ENCODE results near the gene INPP4A.

INPP4A gene

DNA sequence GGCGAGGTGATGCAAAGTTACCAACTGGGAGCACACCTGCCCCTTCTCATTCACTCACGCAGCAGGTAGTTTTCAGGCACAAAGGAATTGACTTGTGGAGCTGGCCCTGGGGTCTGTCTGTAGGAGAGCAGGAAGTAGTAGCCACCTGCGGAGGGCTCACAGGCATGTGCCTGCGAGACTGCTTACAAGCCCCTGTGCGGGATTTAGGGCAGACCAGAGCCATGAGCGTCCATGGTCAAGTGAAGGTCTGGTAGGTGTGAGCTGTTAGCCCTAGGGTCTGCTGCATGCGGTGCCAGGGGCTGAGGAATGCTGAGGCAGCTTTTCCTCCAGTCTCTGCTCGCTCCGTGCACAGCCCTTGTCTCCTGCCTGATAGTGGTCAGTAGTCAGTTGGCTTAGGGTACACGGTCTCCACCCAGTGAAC, 18.9 kb downstream of the INPP4A start:
- DNase-seq (ENCODE audit: low read depth, low spot score), result no peak
- POLR2A ChIA-PET, result no interaction called here
- H3K4me3 ChIP-seq (ENCODE audit: low read depth, low read length), result no peak overlapping the region
- TF ChIP-seq CTCF (IDR thresholded peaks at IDR 0.05; ENCODE audit: insufficient read depth, low read length, missing control alignments), result no peak
- CTCF ChIA-PET, result no interaction called here

DNA sequence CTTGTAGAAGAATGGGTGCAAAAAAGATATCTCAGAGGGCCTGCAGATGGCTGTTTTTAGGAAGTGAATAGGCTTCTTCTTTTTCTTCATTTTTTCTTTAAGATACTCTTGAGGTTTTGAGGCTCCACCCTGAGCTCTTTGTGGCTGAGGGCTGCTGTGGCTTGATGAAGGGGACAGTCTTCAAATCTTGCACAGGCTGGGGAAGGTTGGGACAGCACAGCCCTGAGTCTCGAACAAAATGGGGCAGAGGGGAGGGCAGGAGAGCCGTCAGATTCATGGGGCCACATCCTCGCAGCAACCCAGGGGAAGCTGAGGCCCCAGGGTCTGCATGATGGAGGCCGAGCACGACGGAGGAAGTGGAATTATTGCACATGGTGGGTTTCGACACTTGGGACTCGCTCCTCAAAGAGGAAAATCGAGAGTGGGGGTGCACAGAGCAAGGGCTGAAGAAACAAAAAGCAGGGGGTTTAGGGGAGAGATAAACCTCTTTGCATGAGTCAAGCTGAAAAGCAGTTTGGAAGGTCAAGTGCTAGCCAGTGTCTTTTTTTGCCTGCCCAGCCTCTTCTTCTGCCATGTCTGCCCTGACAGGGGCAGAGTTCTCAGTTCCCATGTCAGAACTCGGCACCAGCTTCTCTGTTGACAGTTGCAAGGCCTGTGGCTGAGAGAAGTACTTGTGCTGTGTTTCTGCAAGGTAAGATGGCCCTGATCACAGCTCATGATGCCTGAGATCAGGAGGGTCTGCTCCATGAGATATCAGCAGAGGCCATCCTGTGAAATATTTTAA, 19.5 kb downstream of the INPP4A start:
- DNase-seq (ENCODE audit: low read depth, low spot score), result no peak
- ChIA-PET CTCF (interaction anchor here (0.8 to 1.4 kb wide), 3 partner anchors 16 to 24 kb away, joined by 3 to 4 read pairs (median 4); no protein-coding TSS in a partner anchor), POLR2A (no interaction called here)
- TF ChIP-seq CTCF (IDR thresholded peaks at IDR 0.05; ENCODE audit: insufficient read depth, low read length, missing control alignments), result no peak
- no peak overlapping the region for H3K4me3 ChIP-seq (ENCODE audit: low read depth, low read length)

DNA sequence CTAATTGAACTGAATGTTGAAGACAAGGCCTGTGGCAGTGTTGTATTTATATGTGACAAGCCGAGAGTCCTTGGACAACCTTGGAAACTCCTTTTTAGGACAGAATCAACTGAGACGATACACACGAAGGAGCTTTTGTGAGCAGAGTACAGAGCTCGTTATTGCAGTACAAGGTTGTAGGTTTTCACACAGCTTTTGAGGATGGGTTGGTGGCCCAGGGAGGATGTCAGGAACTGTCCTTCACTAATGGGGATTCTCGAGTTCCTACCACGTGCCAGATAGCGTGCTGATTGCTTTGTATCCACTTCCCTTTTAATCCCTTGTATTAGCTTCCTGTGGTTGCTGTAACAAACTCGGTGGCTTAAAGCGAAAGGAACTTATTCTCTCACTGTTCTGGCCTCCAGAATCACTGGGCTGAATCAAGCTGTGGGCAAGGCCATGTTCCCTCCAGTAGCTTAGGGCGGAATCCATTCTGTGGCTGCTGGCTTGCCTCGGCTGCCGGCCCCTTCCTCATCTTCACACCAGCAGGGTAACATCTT, 20.2 kb downstream of the INPP4A start:
- no peak for TF ChIP-seq CTCF (IDR thresholded peaks at IDR 0.05; ENCODE audit: insufficient read depth, low read length, missing control alignments)
- no peak for DNase-seq (ENCODE audit: low read depth, low spot score)
- ChIA-PET POLR2A (no interaction called here), CTCF (interaction anchor here (0.8 to 1.4 kb wide), 3 partner anchors 15 to 23 kb away, joined by 3 to 4 read pairs (median 4); no protein-coding TSS in a partner anchor)
- H3K4me3 ChIP-seq (ENCODE audit: low read depth, low read length), result no peak overlapping the region

DNA sequence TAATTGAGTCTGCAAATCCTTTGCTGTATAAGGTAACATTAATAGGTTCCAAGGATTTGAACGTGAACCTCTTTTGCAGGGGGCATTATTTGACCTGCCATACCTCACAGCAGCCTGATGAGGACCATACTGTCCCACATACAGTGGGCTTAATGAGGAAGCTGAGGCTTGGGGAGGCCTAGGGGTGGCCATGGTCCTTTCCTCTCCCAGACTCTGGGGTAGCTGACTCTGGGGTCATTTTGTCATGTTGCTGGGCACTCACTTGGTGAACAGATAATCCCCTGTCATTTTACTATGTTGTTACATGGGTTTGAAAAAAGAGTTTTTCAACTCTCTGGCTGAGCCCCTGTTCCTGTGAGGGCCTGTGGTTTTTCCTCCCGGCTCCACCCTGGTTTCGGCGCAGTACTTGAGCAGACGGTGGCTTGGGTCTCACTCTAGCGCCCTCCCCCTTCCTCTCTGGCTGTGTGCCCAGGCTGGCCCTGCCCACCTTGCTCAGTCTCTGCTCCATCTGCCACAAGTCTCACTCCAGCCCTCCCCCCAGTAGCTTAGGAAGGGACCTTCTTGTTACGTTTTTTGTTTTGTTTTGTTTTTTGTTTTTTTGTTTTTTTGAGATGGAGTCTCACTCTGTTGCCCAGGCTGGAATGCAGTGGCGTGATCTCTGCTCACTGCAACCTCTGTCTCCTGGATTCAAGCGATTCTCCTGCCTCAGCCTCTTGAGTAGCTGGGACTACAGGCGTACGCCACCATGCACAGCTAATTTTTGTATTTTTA, 21.0 kb downstream of the INPP4A start:
- H3K4me3 ChIP-seq (ENCODE audit: low read depth, low read length), result no peak overlapping the region
- CTCF ChIA-PET, result interaction anchor here (0.9 to 1.4 kb wide), 2 partner anchors 10 to 14 kb away, joined by 3 to 4 read pairs; no protein-coding TSS in a partner anchor
- no peak for TF ChIP-seq CTCF (IDR thresholded peaks at IDR 0.05; ENCODE audit: insufficient read depth, low read length, missing control alignments)
- POLR2A ChIA-PET, result no interaction called here
- no peak for DNase-seq (ENCODE audit: low read depth, low spot score)

DNA sequence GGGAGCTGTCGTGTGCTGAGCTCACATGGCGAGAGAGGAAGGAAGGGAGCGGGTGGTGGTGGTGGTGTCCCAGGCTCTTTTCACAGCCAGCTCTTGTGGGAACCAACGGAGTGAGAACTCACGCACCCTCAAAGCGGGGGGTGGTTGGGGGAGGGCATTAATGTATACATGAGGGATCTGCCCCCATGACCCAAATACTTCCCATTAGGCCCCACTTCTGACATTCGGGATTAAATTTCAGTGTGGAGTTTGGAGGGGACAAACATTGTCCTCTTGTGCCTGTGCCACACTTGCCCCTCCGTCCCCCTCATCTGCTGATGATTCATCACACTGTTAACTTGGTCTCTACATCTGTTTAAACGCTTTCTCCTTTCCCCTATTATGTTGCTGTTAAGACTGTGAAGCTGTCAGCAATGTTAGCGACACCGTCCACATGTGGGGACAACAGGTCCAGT, 22.5 kb downstream of the INPP4A start:
- CTCF ChIA-PET, result interaction anchor here (0.5 kb wide), 1 partner anchor 621 kb away, joined by 3 read pairs; no protein-coding TSS in a partner anchor
- no peak overlapping the region for H3K4me3 ChIP-seq (ENCODE audit: low read depth, low read length)
- DNase-seq (ENCODE audit: low read depth, low spot score), result no peak
- POLR2A ChIA-PET, result no interaction called here
- no peak for TF ChIP-seq CTCF (IDR thresholded peaks at IDR 0.05; ENCODE audit: insufficient read depth, low read length, missing control alignments)

GRCh38 chr2:98467652-98468051, 23.0 kb downstream of the INPP4A start:
- no peak overlapping the region for H3K4me3 ChIP-seq (ENCODE audit: low read depth, low read length)
- ChIA-PET POLR2A (no interaction called here), CTCF (no interaction called here)
- TF ChIP-seq CTCF (IDR thresholded peaks at IDR 0.05; ENCODE audit: insufficient read depth, low read length, missing control alignments), result no peak
- DNase-seq (ENCODE audit: low read depth, low spot score), result no peak
